B cell (primary cell): ENCODE data around the gene CCDC3. TPM values are rescaled to one million over a fixed set of nuclear protein-coding genes. Genes with fewer than 3 reads are reported as not detected.

Experiments
- ATAC-seq: fragments of 200-7000 bp; cut with Tn5 transposase; one replicate; pipeline ENCODE4 v1.10.0; 2021; ENCODE audit warnings: low read depth, mild to moderate bottlenecking, moderate number of reproducible peaks, moderate library complexity
- CTCF ChIA-PET: fragments of 350-600 bp; sonication (Branson Sonifier 250); formaldehyde crosslinking; loops from one replicate; lab custom pipeline; 2021; ENCODE audit warnings: antibody characterized with exemption, inconsistent platforms; lab: Charles Lee
- POLR2A ChIA-PET: fragments of 350-600 bp; sonication (Branson Sonifier 250); formaldehyde crosslinking; loops from one replicate; lab custom pipeline; 2021; ENCODE audit warnings: antibody characterized with exemption; lab: Charles Lee
- DNase-seq: peaks from one replicate; pipeline ENCODE4 v3.0.0; 2013
- H2AFZ ChIP-seq: 2 replicates; pipeline ENCODE4 v1.6.1; 2012; ENCODE audit warnings: mild to moderate bottlenecking, low read depth, low read length; ENCODE audit not compliant: insufficient read depth, poor library complexity, severe bottlenecking
- H3K27ac ChIP-seq, 2 donors: 1 replicate in 1 of 2; 2 replicates in 1 of 2; pipeline ENCODE4 v1.5.1; 2012 to 2013; ENCODE audit warnings: low read length in 2 of 2, mild to moderate bottlenecking in 2 of 2, moderate library complexity in 1 of 2
- H3K27me3 ChIP-seq, 4 experiments: fragments of 200-600 bp in 1 of 4; sonication (generic) in 1 of 4; replicated peaks in 1 of 4; 1 replicate in 2 of 4; 2 replicates in 2 of 4; pipeline versions ENCODE4 v1.6.1 to v1.7.0; 2013 to 2016; ENCODE audit warnings: low read length in 3 of 4, mild to moderate bottlenecking in 2 of 4, mixed read lengths in 1 of 4, moderate library complexity in 1 of 4; ENCODE audit not compliant: insufficient read depth in 4 of 4, control insufficient read depth in 3 of 4; ENCODE audit errors: control extremely low read depth in 1 of 4
- H3K36me3 ChIP-seq, 2 experiments: replicated peaks in 1 of 2; 1 replicate in 1 of 2; 2 replicates in 1 of 2; pipeline versions ENCODE4 v1.6.1 to v1.7.1; 2013; ENCODE audit warnings: low read length in 1 of 2; ENCODE audit not compliant: insufficient read depth in 2 of 2, control insufficient read depth in 1 of 2; ENCODE audit errors: control extremely low read depth in 1 of 2, extremely low read depth in 1 of 2
- H3K4me1 ChIP-seq, 2 donors: fragments of 200-600 bp in 1 of 2; sonication (generic) in 1 of 2; 1 replicate in 1 of 2; 2 replicates in 1 of 2; pipeline versions ENCODE4 v1.5.1 to v1.6.1; 2013 to 2017; ENCODE audit warnings: low read length in 2 of 2; ENCODE audit not compliant: control insufficient read depth in 2 of 2, insufficient read depth in 2 of 2
- H3K4me2 ChIP-seq: replicated peaks from 2 replicates; pipeline ENCODE3; 2012; ENCODE audit warnings: mild to moderate bottlenecking, low read depth, low read length; ENCODE audit not compliant: poor library complexity, severe bottlenecking
- H3K4me3 ChIP-seq, 5 experiments: fragments of 200-600 bp in 1 of 5; sonication (generic) in 1 of 5; 1 replicate in 3 of 5; 2 replicates in 2 of 5; pipeline versions ENCODE4 v1.5.1 to v1.7.0; 2011 to 2016; ENCODE audit warnings: low read length in 4 of 5, mild to moderate bottlenecking in 4 of 5, low read depth in 2 of 5, control low read depth in 1 of 5, moderate library complexity in 1 of 5; ENCODE audit not compliant: insufficient read depth in 1 of 5; ENCODE audit errors: control extremely low read depth in 1 of 5, extremely low read depth in 1 of 5
- H3K79me2 ChIP-seq: fragments of 200-600 bp; sonication (generic); one replicate; pipeline ENCODE4 v1.6.0; 2016; ENCODE audit warnings: low read length; ENCODE audit not compliant: control insufficient read depth, insufficient read depth
- H3K9ac ChIP-seq: fragments of 200-600 bp; sonication (generic); 2 replicates; pipeline ENCODE4 v1.6.1; 2017; ENCODE audit warnings: mild to moderate bottlenecking, low read length, moderate library complexity
- H3K9me3 ChIP-seq, 3 donors: one replicate each; pipeline versions ENCODE4 v1.6.1 to v1.7.1; 2013; ENCODE audit warnings: low read length in 2 of 3; ENCODE audit not compliant: control insufficient read depth in 2 of 3, insufficient read depth in 1 of 3; ENCODE audit errors: control extremely low read depth in 1 of 3
- H4K20me1 ChIP-seq: 2 replicates; pipeline ENCODE4 v1.6.0; 2012; ENCODE audit warnings: mild to moderate bottlenecking, low read length; ENCODE audit not compliant: insufficient read depth, control insufficient read depth, poor library complexity, severe bottlenecking
- H3K27ac Mint-ChIP-seq: one replicate; pipeline ENCODE4 v1.8.0; 2021; ENCODE audit warnings: mixed read lengths
- H3K27me3 Mint-ChIP-seq: one replicate; pipeline ENCODE4 v1.8.0; 2021; ENCODE audit warnings: mixed read lengths
- H3K4me1 Mint-ChIP-seq: one replicate; pipeline ENCODE4 v1.8.0; 2021; ENCODE audit warnings: mixed read lengths
- H3K4me3 Mint-ChIP-seq: one replicate; pipeline ENCODE4 v1.8.0; 2021; ENCODE audit warnings: mixed read lengths
- H3K9me3 Mint-ChIP-seq: one replicate; pipeline ENCODE4 v1.8.0; 2022; ENCODE audit warnings: mixed read lengths; ENCODE audit not compliant: insufficient read depth
- CTCF ChIP-seq: fragments of 200-600 bp; IDR thresholded peaks from one replicate; pipeline ENCODE4 v1.8.0; 2022; ENCODE audit warnings: antibody characterized with exemption, mild to moderate bottlenecking
- EZH2 ChIP-seq: IDR thresholded peaks from 2 replicates; pipeline ENCODE4 v1.6.1; 2012; ENCODE audit warnings: borderline replicate concordance, low read depth, mild to moderate bottlenecking, moderate library complexity, low read length; ENCODE audit not compliant: insufficient read depth, poor library complexity, severe bottlenecking
- WGBS: methylation state at CpG from one replicate; pipeline ENCODE4 v1.1.5; 2013; ENCODE audit warnings: missing lambda C conversion rate; ENCODE audit not compliant: insufficient coverage; 5-methylcytosine and 5-hydroxymethylcytosine counted together
- intact Hi-C: fragments of 100-400 bp; cut with micrococcal nuclease; formaldehyde crosslinking; loops from one replicate; pipeline ENCODE4 v1.10.0; 2022
- polyA plus RNA-seq: library from polyadenylated mRNA; depleted of rRNA; stranded (reverse); fragments of >200 nt; gene quantifications from 2 replicates; pipeline ENCODE4 v1.2.3, GENCODE V29; 2012
- total RNA-seq, 2 donors: library from RNA; stranded (reverse); fragments of 120-200 nt in 1 of 2; gene quantifications; 1 replicate in 1 of 2; 2 replicates in 1 of 2; pipeline versions ENCODE4 v1.2.3 to v1.2.4, GENCODE V29; 2013 to 2022

Gene CCDC3
- total and polyA plus RNA-seq, 2 donors (not counting 1 experiment from before 2014, with no cell fraction given): 0.12 TPM; not detected in 1

GRCh38 chr10:12941966-12942365 lies 59.5 kb downstream of the CCDC3 start:
- WGBS: no CpG with 5 or more reads among the region's 1 CpG
- H3K9ac ChIP-seq: no peak overlapping the region
- H3K9me3 ChIP-seq: no peaks in the 10 kb centered on the region
- ChIA-PET POLR2A (no interaction called here), CTCF (interaction anchor here (0.8 kb wide), 1 partner anchor 39 kb away, joined by 3 read pairs; no protein-coding TSS in a partner anchor)
- no peak overlapping the region for H2AFZ ChIP-seq
- DNase-seq (no peak), ATAC-seq (no peak)
- peaks cover 0 to 4% (median 0%) of the 10 kb centered on the region in 4 experiments for H3K27me3 ChIP-seq
- no peak for TF ChIP-seq CTCF
- H3K4me2 ChIP-seq: no peak overlapping the region
- H3K27me3 Mint-ChIP-seq: peaks cover 25% of the 10 kb centered on the region
- H3K36me3 ChIP-seq: no peaks in the 10 kb centered on the region
- peaks cover 2% of the 10 kb centered on the region for H3K9me3 Mint-ChIP-seq
- H3K27ac Mint-ChIP-seq: no peak overlapping the region
- H3K4me1 ChIP-seq: no peaks in the 10 kb centered on the region
- H3K27ac ChIP-seq: no peak overlapping the region
- H3K4me3 Mint-ChIP-seq: no peak overlapping the region
- no peaks in the 10 kb centered on the region for H3K4me1 Mint-ChIP-seq
- intact Hi-C loops: no loop called here
- no peaks in the 10 kb centered on the region for H4K20me1 ChIP-seq
- no peaks in the 10 kb centered on the region for H3K79me2 ChIP-seq
- H3K4me3 ChIP-seq: no peak overlapping the region

- 71% methylated on average over 4 of the region's 5 CpGs for WGBS
- Mint-ChIP-seq H3K4me3 (no peak overlapping the region), H3K4me1 (no peaks in the 10 kb centered on the region), H3K27ac (no peak overlapping the region), H3K9me3 (peaks cover 2% of the 10 kb centered on the region), H3K27me3 (peaks cover 30% of the 10 kb centered on the region)
- H3K9me3 ChIP-seq: no peaks in the 10 kb centered on the region
- H3K4me2 ChIP-seq: no peak overlapping the region
- no peaks in the 10 kb centered on the region for H3K4me1 ChIP-seq
- ATAC-seq: no peak
- no peak for TF ChIP-seq CTCF
- TF ChIP-seq EZH2: no peak
- no peaks in the 10 kb centered on the region for H4K20me1 ChIP-seq
- H3K27ac ChIP-seq: no peak overlapping the region
- H3K36me3 ChIP-seq: no peaks in the 10 kb centered on the region
- DNase-seq: no peak
- ChIA-PET POLR2A (no interaction called here), CTCF (no interaction called here)
- H2AFZ ChIP-seq: no peak overlapping the region
- H3K79me2 ChIP-seq: no peaks in the 10 kb centered on the region
- no peak overlapping the region for H3K9ac ChIP-seq
- peaks cover 0 to 4% (median 0%) of the 10 kb centered on the region in 4 experiments for H3K27me3 ChIP-seq
- intact Hi-C loops: no loop called here
- H3K4me3 ChIP-seq: no peak overlapping the region
Measured at GRCh38 chr10:12940791-12941190, 60.7 kb downstream of the CCDC3 start.
